ENCODE data around the gene PTMA.

The PTMA gene

GRCh38 chr2:231716666-231717280, 8.4 kb downstream of the PTMA start:
- no peaks in the 10 kb centered on the region for H3K9me3 ChIP-seq (ENCODE audit: severe bottlenecking)
- H3K27me3 ChIP-seq (ENCODE audit: insufficient read depth, poor library complexity, severe bottlenecking), result no peaks in the 10 kb centered on the region
- H3K27ac ChIP-seq (ENCODE audit: poor library complexity, severe bottlenecking), result no peak overlapping the region
- no peak for ATAC-seq (ENCODE audit: low read depth)
- H3K4me3 ChIP-seq (ENCODE audit: severe bottlenecking), result no peak overlapping the region
- H3K36me3 ChIP-seq (ENCODE audit: low read depth), result peaks cover 18% of the 10 kb centered on the region
- no peak for DNase-seq (ENCODE audit: low spot score)
- peaks cover 3% of the 10 kb centered on the region for H3K4me1 ChIP-seq (ENCODE audit: insufficient read depth, poor library complexity, severe bottlenecking)
- TF ChIP-seq CTCF (IDR thresholded peaks at IDR 0.05; ENCODE audit: poor library complexity, severe bottlenecking), result no peak

GRCh38 chr2:231717281-231718171, 9.2 kb downstream of the PTMA start:
- DNase-seq (ENCODE audit: low spot score) (no peak), ATAC-seq (ENCODE audit: low read depth) (no peak; the same call in 2 of the 3 replicates)
- no peak for TF ChIP-seq CTCF (IDR thresholded peaks at IDR 0.05; ENCODE audit: poor library complexity, severe bottlenecking)
- no peaks in the 10 kb centered on the region for H3K9me3 ChIP-seq (ENCODE audit: severe bottlenecking)
- H3K27me3 ChIP-seq (ENCODE audit: insufficient read depth, poor library complexity, severe bottlenecking), result no peaks in the 10 kb centered on the region
- peak overlapping the region; percentile 3 for H3K27ac ChIP-seq (ENCODE audit: poor library complexity, severe bottlenecking)
- no peak overlapping the region for H3K4me3 ChIP-seq (ENCODE audit: severe bottlenecking)
- H3K36me3 ChIP-seq (ENCODE audit: low read depth), result peaks cover 10% of the 10 kb centered on the region
- no peaks in the 10 kb centered on the region for H3K4me1 ChIP-seq (ENCODE audit: insufficient read depth, poor library complexity, severe bottlenecking)

DNA sequence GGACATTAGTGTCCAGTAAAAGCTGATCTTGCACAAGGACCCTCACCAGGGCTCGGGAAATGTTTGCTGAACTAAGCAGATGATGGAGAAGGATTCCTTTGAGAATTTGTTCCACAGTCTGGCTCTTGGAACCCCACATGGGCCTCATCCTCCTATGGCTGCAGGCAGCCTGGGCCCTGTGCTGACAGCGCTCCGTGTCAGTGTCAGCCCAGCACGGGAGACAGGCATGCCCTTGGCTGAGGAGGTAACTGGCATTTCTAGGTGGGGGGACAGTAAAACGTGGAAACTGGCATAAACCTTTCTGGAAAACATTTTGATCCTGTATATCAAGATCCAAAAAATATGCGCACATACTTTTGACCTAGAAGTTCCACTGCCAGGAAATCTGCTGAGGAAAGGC, 10.5 kb downstream of the PTMA start:
- no peak for DNase-seq (ENCODE audit: low spot score)
- no peak for ATAC-seq (ENCODE audit: low read depth)
- Histone ChIP-seq H3K27me3 (ENCODE audit: insufficient read depth, poor library complexity, severe bottlenecking) (no peaks in the 10 kb centered on the region), H3K27ac (ENCODE audit: poor library complexity, severe bottlenecking) (no peak overlapping the region), H3K9me3 (ENCODE audit: severe bottlenecking) (no peaks in the 10 kb centered on the region), H3K4me1 (ENCODE audit: insufficient read depth, poor library complexity, severe bottlenecking) (no peaks in the 10 kb centered on the region), H3K4me3 (ENCODE audit: severe bottlenecking) (no peak overlapping the region), H3K36me3 (ENCODE audit: low read depth) (0 out of 2 replicates have a peak, but pooled peaks cover 3% of the 10 kb centered on the region)
- no peak for TF ChIP-seq CTCF (IDR thresholded peaks at IDR 0.05; ENCODE audit: poor library complexity, severe bottlenecking)

GRCh38 chr2:231720292-231720986, 12.1 kb downstream of the PTMA start:
- TF ChIP-seq CTCF (IDR thresholded peaks at IDR 0.05; ENCODE audit: poor library complexity, severe bottlenecking), result no peak
- H3K4me1 ChIP-seq (ENCODE audit: insufficient read depth, poor library complexity, severe bottlenecking), result no peaks in the 10 kb centered on the region
- DNase-seq (ENCODE audit: low spot score) (no peak), ATAC-seq (ENCODE audit: low read depth) (no peak)
- no peak overlapping the region for H3K4me3 ChIP-seq (ENCODE audit: severe bottlenecking)
- H3K27me3 ChIP-seq (ENCODE audit: insufficient read depth, poor library complexity, severe bottlenecking), result no peaks in the 10 kb centered on the region
- no peaks in the 10 kb centered on the region for H3K9me3 ChIP-seq (ENCODE audit: severe bottlenecking)
- H3K27ac ChIP-seq (ENCODE audit: poor library complexity, severe bottlenecking), result no peak overlapping the region
- no peaks in the 10 kb centered on the region for H3K36me3 ChIP-seq (ENCODE audit: low read depth)
